A549 (cell line): ENCODE measurements around the gene UBASH3B. TPM values are rescaled to one million over a fixed set of nuclear protein-coding genes. Genes with fewer than 3 reads are reported as not detected.

Source experiments
- ATAC-seq, 2 experiments: fragments of 200-7000 bp in 1 of 2; fragments of >200 bp in 1 of 2; cut with Nextera tagmentation in 1 of 2; cut with Tn5 transposase in 1 of 2; 3 replicates each; pipeline versions ENCODE4 v1.8.0 to v1.9.1; 2018 to 2020; ENCODE audit warnings: mild to moderate bottlenecking in 1 of 2, moderate library complexity in 1 of 2
- CTCF ChIA-PET: fragments of 300-600 bp; sonication (Branson Sonifier 250); formaldehyde crosslinking; extraction: SDS; loops from one replicate; lab custom pipeline; 2021; ENCODE audit warnings: antibody characterized with exemption, inconsistent platforms; lab: Yijun Ruan, JAX
- POLR2A ChIA-PET: fragments of 350-600 bp; formaldehyde crosslinking; extraction: SDS; loops from one replicate; lab custom pipeline; 2021; ENCODE audit warnings: antibody characterized with exemption, inconsistent platforms; lab: Yijun Ruan, JAX
- DNase-seq, 2 experiments: peaks; one replicate each; pipeline versions ENCODE4 v3.0.0 to v3.0.0-alpha.2; 2011 to 2016; ENCODE audit warnings: low read depth in 1 of 2, low spot score in 1 of 2
- FAIRE-seq: peaks from 2 replicates; lab custom pipeline; 2011; peaks lifted over from hg19 to GRCh38; lab: Jason Lieb, UNC
- H3K27ac ChIP-seq, 2 experiments: fragments of >200 bp; sonication (Bioruptor Twin); formaldehyde crosslinking; 3 replicates each; pipeline ENCODE4 v1.5.1; 2016 to 2017
- H3K4me1 ChIP-seq: fragments of >200 bp; sonication (Bioruptor Twin); formaldehyde crosslinking; 3 replicates; pipeline ENCODE4 v1.6.1; 2016
- H3K4me2 ChIP-seq: fragments of >200 bp; sonication (Bioruptor Twin); formaldehyde crosslinking; 3 replicates; pipeline ENCODE4 v1.6.1; 2016
- H3K4me3 ChIP-seq: fragments of >200 bp; sonication (Bioruptor Twin); formaldehyde crosslinking; 3 replicates; pipeline ENCODE4 v1.5.1; 2016
- H3K9me3 ChIP-seq: fragments of >200 bp; sonication (Bioruptor Twin); formaldehyde crosslinking; 3 replicates; pipeline ENCODE4 v1.6.1; 2016
- CBX2 ChIP-seq: fragments of 200-600 bp; sonication (generic); IDR thresholded peaks from 2 replicates; pipeline ENCODE4 v1.6.1; 2016; ENCODE audit warnings: low read depth, mild to moderate bottlenecking, borderline replicate concordance
- ESRRA ChIP-seq: fragments of 150-350 bp; IDR thresholded peaks from 2 replicates; pipeline ENCODE4 v1.6.1; 2014; ENCODE audit warnings: mild to moderate bottlenecking, low read length, borderline replicate concordance
- FOSB ChIP-seq: fragments of 250-450 bp; sonication (Bioruptor Pico); IDR thresholded peaks from 2 replicates; pipeline ENCODE4 v1.5.0; 2020; ENCODE audit warnings: mild to moderate bottlenecking, moderate library complexity
- FOSL2 ChIP-seq, 2 experiments: fragments of 450-650 bp in 1 of 2; fragments of >200 bp in 1 of 2; sonication (Bioruptor Twin) in 1 of 2; formaldehyde crosslinking; IDR thresholded peaks; 2 replicates each; pipeline versions ENCODE4 v1.5.0 to v1.6.1; 2016 to 2020; ENCODE audit warnings: mild to moderate bottlenecking in 1 of 2, moderate library complexity in 1 of 2
- FOXS1 ChIP-seq: fragments of 250-450 bp; sonication (Bioruptor Pico); IDR thresholded peaks from 2 replicates; pipeline ENCODE4 v1.5.0; 2020; ENCODE audit warnings: mild to moderate bottlenecking, moderate library complexity
- HDAC2 ChIP-seq: fragments of 200-600 bp; sonication (generic); IDR thresholded peaks from 2 replicates; pipeline ENCODE4 v1.6.1; 2016
- HEYL ChIP-seq: fragments of 250-450 bp; sonication (Bioruptor Pico); IDR thresholded peaks from 2 replicates; pipeline ENCODE4 v1.8.0; 2021; ENCODE audit warnings: mild to moderate bottlenecking, moderate library complexity
- HOXB13 ChIP-seq: fragments of 250-450 bp; sonication (Bioruptor Pico); IDR thresholded peaks from 2 replicates; pipeline ENCODE4 v1.5.0; 2020; ENCODE audit warnings: low read depth, mild to moderate bottlenecking, moderate library complexity
- JUN ChIP-seq, 2 experiments: fragments of >200 bp; sonication (Bioruptor Twin); formaldehyde crosslinking; IDR thresholded peaks; 2 replicates in 1 of 2; 3 replicates in 1 of 2; pipeline ENCODE4 v1.6.1; 2016 to 2017
- KDM5A ChIP-seq: fragments of 200-600 bp; sonication (generic); IDR thresholded peaks from 2 replicates; pipeline ENCODE4 v1.6.1; 2016; ENCODE audit warnings: antibody characterized with exemption, mild to moderate bottlenecking
- MAZ ChIP-seq: fragments of 150-350 bp; IDR thresholded peaks from 2 replicates; pipeline ENCODE4 v1.6.1; 2014; ENCODE audit warnings: antibody characterized with exemption, low read depth, low read length, borderline replicate concordance
- MYC ChIP-seq: IDR thresholded peaks from 2 replicates; pipeline ENCODE4 v1.6.1; 2012; ENCODE audit warnings: mild to moderate bottlenecking, inconsistent platforms, low read length, improper control_type of control experiment, borderline replicate concordance
- POLR2AphosphoS2 ChIP-seq: conservative IDR thresholded peaks from 2 replicates; pipeline ENCODE4 v1.6.1; 2012; ENCODE audit warnings: low read length, improper control_type of control experiment, inconsistent platforms
- RAD21 ChIP-seq, 2 experiments: fragments of >200 bp in 1 of 2; sonication (Bioruptor Twin) in 1 of 2; formaldehyde crosslinking in 1 of 2; IDR thresholded peaks in 1 of 2; conservative IDR thresholded peaks in 1 of 2; 2 replicates in 1 of 2; 3 replicates in 1 of 2; pipeline ENCODE4 v1.6.1; 2012 to 2018; ENCODE audit warnings: inconsistent platforms in 1 of 2
- RARB ChIP-seq: fragments of 250-450 bp; sonication (Bioruptor Pico); IDR thresholded peaks from 2 replicates; pipeline ENCODE4 v1.8.0; 2021; ENCODE audit warnings: mild to moderate bottlenecking, moderate library complexity
- RFX5 ChIP-seq: fragments of 450-650 bp; IDR thresholded peaks from 2 replicates; pipeline ENCODE4 v1.7.1; 2014; ENCODE audit warnings: antibody characterized with exemption, mild to moderate bottlenecking, moderate library complexity
- RNF2 ChIP-seq: fragments of 200-600 bp; sonication (generic); IDR thresholded peaks from 2 replicates; pipeline ENCODE4 v1.6.1; 2016; ENCODE audit warnings: low read depth, mild to moderate bottlenecking, antibody characterized with exemption, moderate library complexity, borderline replicate concordance
- WGBS: methylation state at CpG from one replicate; pipeline ENCODE4 v1.1.6; 2017; ENCODE audit errors: missing lambda C conversion rate; 5-methylcytosine and 5-hydroxymethylcytosine counted together
- polyA plus RNA-seq, 4 experiments: library from polyadenylated mRNA; depleted of rRNA in 3 of 4; stranded (reverse); fragments of >200 nt; fragmentation: RNase III in 1 of 4; extraction: RNeasy Plus Mini Kit Qiagen cat#74134 plus additional on column Dnase treatment in 1 of 4; gene quantifications; 2 replicates in 3 of 4; 3 replicates in 1 of 4; pipeline ENCODE4 v1.2.3, GENCODE V29; 2011 to 2017
- TF ChIP-seq, protein P1 (sequence below): fragments of >200 bp; sonication (Bioruptor Twin); formaldehyde crosslinking; IDR thresholded peaks from 2 replicates; pipeline ENCODE4 v1.6.1; 2016
- TF ChIP-seq, protein P2 (sequence below): fragments of >200 bp; sonication (Bioruptor Twin); formaldehyde crosslinking; IDR thresholded peaks from 3 replicates; pipeline ENCODE4 v1.5.1; 2016
- TF ChIP-seq, protein P3 (sequence below): IDR thresholded peaks from 2 replicates; pipeline ENCODE4 v1.6.1; 2012
- TF ChIP-seq, protein P4 (sequence below): fragments of 150-350 bp; IDR thresholded peaks from 2 replicates; pipeline ENCODE4 v1.6.1; 2014; ENCODE audit warnings: low read depth, mild to moderate bottlenecking, low read length
- TF ChIP-seq, protein P5 (sequence below): IDR thresholded peaks from 2 replicates; pipeline ENCODE4 v1.6.1; 2012

Gene UBASH3B
- polyA plus RNA-seq, 2 of the 4 experiments (the other 2 are of a cell fraction), result 33.4 to 43.0 TPM

DNA sequence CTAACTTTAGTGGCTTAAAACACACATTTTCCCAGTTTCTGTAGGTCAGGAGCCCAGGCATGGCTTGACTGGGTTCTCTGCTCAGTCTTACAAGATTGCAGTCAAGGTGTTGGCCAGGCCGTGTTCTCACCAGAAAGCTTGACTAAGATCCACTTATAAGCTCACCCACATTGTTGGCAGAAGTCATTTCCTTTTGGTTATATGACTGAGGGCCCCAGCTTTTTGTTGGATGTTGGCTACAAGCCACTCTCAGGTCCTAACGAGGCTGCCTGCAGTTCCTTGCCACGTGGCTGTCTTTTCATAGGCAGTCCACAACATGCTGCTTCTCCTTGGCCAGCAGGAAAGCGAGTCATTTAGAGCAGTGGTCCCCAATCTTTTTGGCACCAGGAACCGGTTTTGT, 103.5 kb downstream of the UBASH3B start:
- WGBS, result 92% methylated on average over 5 of the region's 5 CpGs
- Histone ChIP-seq H3K4me1 (peaks cover 9% of the 10 kb centered on the region; the same call in 1 of the 3 replicates), H3K4me2 (no peak overlapping the region)
- FAIRE-seq (no peak), DNase-seq (no peak)
- CTCF ChIA-PET, result interaction anchor here (0.9 to 5.6 kb wide), 5 partner anchors 9 to 126 kb away, joined by 3 to 26 read pairs (median 3); no protein-coding TSS in a partner anchor
- TF ChIP-seq RFX5, result no peak
- no peak for TF ChIP-seq JUN (IDR thresholded peaks at IDR 0.05)
- TF ChIP-seq, protein P1, sequence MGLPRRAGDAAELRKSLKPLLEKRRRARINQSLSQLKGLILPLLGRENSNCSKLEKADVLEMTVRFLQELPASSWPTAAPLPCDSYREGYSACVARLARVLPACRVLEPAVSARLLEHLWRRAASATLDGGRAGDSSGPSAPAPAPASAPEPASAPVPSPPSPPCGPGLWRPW, result no peak
- TF ChIP-seq, protein P2, sequence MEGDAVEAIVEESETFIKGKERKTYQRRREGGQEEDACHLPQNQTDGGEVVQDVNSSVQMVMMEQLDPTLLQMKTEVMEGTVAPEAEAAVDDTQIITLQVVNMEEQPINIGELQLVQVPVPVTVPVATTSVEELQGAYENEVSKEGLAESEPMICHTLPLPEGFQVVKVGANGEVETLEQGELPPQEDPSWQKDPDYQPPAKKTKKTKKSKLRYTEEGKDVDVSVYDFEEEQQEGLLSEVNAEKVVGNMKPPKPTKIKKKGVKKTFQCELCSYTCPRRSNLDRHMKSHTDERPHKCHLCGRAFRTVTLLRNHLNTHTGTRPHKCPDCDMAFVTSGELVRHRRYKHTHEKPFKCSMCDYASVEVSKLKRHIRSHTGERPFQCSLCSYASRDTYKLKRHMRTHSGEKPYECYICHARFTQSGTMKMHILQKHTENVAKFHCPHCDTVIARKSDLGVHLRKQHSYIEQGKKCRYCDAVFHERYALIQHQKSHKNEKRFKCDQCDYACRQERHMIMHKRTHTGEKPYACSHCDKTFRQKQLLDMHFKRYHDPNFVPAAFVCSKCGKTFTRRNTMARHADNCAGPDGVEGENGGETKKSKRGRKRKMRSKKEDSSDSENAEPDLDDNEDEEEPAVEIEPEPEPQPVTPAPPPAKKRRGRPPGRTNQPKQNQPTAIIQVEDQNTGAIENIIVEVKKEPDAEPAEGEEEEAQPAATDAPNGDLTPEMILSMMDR, result no peak
- no peak for TF ChIP-seq MYC
- no peak for TF ChIP-seq FOXS1 (CRISPR knock-in tag)
- no peak for TF ChIP-seq KDM5A
- TF ChIP-seq, all 56 proteins: peak for 0
- POLR2A ChIA-PET, result no interaction called here
- no peak overlapping the region for H3K4me3 ChIP-seq
- peak overlapping the region in 1 of 2 experiments; percentile 24; a peak in 1 of 6 replicates for H3K27ac ChIP-seq
- ATAC-seq, result no peak
- no peaks in the 10 kb centered on the region for H3K9me3 ChIP-seq

DNA sequence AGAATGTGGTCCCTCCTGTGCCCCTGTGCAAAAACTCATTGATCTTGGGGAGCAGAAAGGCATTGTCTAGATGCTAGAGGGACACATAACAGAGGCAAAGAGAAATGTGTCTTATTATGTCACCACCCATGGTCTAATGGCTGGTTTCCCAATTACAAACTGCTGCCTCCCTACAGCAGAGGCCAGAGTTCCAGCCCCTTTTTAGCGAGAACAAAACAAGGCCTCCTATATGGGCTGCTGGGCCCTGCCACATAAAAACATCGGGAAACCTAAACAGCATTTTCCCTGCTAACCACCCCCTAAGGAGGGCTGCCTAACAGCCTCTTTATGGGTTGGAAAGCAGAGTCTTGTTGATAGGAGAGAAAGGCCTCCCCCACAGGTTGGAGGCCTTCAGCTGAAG, 107.6 kb downstream of the UBASH3B start:
- FAIRE-seq, result no peak
- TF ChIP-seq, protein P3, sequence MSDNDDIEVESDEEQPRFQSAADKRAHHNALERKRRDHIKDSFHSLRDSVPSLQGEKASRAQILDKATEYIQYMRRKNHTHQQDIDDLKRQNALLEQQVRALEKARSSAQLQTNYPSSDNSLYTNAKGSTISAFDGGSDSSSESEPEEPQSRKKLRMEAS, result no peak
- TF ChIP-seq FOSB (CRISPR knock-in tag) (no peak), RAD21 (conservative IDR thresholded peaks at IDR 0.05 in 1 of 2, IDR thresholded peaks at IDR 0.05 in 1 of 2) (no peak), FOSL2 (IDR thresholded peaks at IDR 0.05) (no peak), FOSL2 (CRISPR knock-in tag; IDR thresholded peaks at IDR 0.05) (no peak), MYC (no peak), HEYL (CRISPR knock-in tag) (no peak), CBX2 (no peak), RARB (CRISPR knock-in tag) (no peak), FOXS1 (CRISPR knock-in tag) (no peak), ESRRA (no peak), HDAC2 (no peak), HOXB13 (CRISPR knock-in tag) (no peak), KDM5A (no peak), MAZ (no peak), RNF2 (no peak), POLR2AphosphoS2 (no peak)
- TF ChIP-seq, protein P4, sequence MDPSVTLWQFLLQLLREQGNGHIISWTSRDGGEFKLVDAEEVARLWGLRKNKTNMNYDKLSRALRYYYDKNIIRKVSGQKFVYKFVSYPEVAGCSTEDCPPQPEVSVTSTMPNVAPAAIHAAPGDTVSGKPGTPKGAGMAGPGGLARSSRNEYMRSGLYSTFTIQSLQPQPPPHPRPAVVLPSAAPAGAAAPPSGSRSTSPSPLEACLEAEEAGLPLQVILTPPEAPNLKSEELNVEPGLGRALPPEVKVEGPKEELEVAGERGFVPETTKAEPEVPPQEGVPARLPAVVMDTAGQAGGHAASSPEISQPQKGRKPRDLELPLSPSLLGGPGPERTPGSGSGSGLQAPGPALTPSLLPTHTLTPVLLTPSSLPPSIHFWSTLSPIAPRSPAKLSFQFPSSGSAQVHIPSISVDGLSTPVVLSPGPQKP, result no peak
- TF ChIP-seq, protein P5, sequence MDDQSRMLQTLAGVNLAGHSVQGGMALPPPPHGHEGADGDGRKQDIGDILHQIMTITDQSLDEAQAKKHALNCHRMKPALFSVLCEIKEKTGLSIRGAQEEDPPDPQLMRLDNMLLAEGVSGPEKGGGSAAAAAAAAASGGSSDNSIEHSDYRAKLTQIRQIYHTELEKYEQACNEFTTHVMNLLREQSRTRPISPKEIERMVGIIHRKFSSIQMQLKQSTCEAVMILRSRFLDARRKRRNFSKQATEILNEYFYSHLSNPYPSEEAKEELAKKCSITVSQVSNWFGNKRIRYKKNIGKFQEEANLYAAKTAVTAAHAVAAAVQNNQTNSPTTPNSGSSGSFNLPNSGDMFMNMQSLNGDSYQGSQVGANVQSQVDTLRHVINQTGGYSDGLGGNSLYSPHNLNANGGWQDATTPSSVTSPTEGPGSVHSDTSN, result no peak
- TF ChIP-seq, protein P2, result no peak
- TF ChIP-seq, protein P1, result no peak
- TF ChIP-seq, all 56 proteins: peak for 0
- no peaks in the 10 kb centered on the region for H3K9me3 ChIP-seq
- ATAC-seq (no peak), DNase-seq (no peak)
- CTCF ChIA-PET, result interaction anchor here (0.6 to 1.1 kb wide), 3 partner anchors 8 to 131 kb away, joined by 3 read pairs; no protein-coding TSS in a partner anchor
- POLR2A ChIA-PET, result no interaction called here
- H3K27ac ChIP-seq, result no peak overlapping the region
- 47% methylated on average over 2 of the region's 2 CpGs for WGBS
- H3K4me2 ChIP-seq, result no peak overlapping the region
- peaks cover 22% of the 10 kb centered on the region; the same call in 2 of the 3 replicates for H3K4me1 ChIP-seq
- no peak overlapping the region for H3K4me3 ChIP-seq
